HT-29 (cell line): ENCODE measurements around the gene APOC1. TPM values are rescaled to one million over a fixed set of nuclear protein-coding genes. Genes with fewer than 3 reads are reported as not detected.
"Not testable (repeated sequence)": the region's sequence is repeated elsewhere in the genome, so short reads cannot be mapped to it uniquely, and the experiment has no call there.

Experiments
- DNase-seq: peaks from one replicate; pipeline ENCODE4 v3.0.0-alpha.2; 2015; ENCODE audit warnings: low spot score
- total RNA-seq: library from RNA; depleted of rRNA; stranded (reverse); fragments of >200 nt; shearing (Covaris generic); gene quantifications from 2 replicates; pipeline ENCODE4 v1.2.3, GENCODE V29; 2014

APOC1 gene
- total RNA-seq, 1 experiment from 2014 or later = 0.28 TPM

DNA sequence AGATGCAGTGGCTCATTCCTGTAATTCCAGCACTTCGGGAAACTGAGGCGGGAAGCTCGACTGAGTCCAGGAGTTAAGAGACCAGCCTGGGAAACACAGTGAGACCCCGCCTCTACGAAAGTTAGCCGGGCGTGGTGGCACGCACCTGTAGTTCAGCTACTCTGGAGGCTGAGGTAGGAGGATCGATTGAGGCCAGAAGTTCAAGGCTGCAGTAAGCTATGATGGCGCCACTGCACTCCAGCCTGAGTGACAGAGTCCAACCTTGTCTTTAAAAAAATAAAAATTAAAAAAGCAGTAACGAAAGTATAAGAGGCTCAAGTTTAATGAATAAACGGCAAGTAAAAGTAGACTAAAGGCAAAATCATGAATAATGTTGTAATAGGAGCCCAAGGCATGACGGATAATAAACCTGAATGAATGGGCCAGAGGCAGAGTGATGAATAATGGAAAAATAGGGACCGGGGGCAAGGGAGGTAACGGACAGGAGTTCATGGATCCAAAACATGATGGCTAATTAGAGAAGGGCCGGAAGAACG lies 24.5 kb upstream of the APOC1 start:
- no peak for DNase-seq

DNA sequence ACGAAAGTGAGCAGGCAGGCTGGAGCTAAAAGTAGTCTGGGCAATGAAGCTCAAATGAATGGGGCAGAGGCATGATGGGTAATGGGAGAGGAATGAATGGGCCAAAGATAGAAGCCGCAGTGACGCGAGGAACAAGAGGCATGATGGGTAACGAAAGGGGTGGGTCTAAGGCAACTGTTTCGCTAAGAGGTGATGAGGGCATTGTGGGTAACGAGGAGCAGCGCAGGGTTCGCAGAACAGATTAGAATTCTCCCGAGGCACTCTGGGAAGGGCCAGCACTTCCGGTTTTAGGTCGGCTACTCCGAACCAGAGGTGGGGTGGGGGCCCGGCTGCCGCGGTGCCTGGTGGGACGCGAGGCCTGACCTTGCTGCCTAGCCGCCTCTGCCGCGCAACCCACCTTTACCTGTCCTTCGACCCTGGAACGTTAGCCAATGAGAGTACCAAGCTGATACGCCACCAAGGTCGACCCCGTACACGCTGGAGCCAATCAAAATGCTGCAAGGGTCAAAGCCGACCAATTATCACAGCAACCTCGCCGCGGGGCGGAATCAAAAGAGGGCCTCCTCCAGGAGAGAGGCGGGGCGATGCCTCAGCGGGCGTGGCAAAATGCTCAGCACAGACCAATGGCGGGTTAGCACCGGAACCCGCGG lies 23.9 kb upstream of the APOC1 start:
- DNase-seq = peak; percentile 100

DNA sequence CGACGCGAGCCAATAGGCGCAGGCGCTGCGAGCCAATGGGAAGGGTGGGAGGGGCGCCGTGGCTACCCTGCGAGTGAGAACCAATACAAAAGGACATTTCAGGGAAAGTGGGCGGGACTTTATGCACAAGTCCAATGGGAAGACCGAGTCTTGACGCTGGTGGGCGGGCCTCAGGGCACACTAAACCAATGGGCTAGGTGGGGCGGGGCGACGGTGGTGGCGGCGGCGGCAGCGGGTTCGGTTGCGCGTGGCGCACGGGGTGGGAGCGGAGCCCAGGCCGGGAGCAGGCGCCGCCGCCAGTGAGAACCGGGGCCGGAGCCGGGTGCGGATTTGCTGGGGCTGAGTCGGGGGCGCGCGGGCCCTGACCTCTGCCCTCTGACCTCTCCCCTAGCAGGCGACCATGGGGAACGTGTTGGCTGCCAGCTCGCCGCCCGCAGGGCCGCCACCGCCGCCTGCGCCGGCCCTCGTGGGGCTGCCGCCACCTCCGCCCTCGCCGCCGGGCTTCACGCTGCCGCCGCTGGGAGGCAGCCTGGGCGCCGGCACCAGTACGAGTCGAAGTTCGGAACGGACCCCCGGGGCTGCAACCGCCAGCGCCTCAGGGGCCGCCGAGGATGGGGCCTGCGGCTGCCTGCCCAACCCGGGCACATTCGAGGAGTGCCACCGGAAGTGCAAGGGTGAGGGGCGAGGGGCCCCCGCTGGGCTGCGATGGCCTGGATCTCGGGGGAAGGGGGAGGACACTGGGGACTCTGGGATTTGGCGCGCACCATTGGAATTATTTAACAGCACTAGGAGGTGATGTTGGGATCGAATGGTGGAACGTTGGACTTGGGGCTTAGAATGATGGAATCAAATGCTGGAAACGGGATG lies 23.2 kb upstream of the APOC1 start, which contains the start of gene TOMM40:
Gene TOMM40, plus strand, starts transcription at position 239 of the 867 bp plus-strand sequence. Its CDS starts 162 bp downstream, at position 401.
- peak; percentile 100 for DNase-seq

DNA sequence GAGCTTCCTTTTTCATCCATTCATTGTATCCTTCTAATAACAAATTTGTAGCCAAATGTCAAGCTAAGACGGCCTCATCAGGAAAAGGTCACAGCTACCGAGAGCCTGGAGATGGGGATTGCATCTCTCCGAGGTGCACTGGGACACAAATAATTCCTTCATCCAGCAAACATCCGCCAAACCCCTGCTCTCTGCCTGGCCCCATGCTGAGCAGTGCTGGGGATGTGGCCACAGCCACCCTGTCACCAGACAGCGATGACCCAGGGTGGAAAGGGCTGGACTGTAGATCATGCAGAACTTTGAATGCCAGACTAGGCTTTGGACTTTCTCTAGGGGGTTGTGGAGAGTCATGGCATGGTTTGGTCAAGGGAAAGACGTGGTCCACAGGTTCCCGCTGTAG lies 21.5 kb upstream of the APOC1 start:
- DNase-seq = no peak

DNA sequence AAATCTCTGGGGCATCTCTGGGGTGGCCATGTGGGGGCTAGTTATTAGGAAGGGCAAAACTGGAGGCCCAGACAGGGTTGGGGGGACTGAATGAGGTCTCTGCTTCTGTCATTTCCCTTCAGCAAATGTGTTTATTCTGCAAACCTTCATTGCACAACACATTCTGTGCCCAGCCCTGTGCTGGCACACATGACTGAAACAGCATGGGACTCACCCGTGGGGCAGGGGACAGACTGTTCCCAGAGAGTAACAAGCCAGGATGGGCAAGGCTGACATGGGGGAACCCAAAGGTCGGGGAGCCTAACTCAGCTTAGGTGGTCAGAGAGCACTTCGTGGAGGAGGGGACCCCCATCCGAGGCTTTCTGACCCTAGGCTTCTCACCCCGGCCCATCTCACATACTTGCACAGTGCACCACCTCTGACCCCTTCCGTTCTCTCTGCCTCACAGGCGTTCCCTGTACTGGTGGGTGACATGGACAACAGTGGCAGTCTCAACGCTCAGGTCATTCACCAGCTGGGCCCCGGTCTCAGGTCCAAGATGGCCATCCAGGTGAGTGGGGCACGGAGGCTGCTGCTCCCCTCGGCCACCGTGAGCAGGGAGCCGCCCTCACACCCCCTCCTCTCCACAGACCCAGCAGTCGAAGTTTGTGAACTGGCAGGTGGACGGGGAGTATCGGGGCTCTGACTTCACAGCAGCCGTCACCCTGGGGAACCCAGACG lies 20.9 kb upstream of the APOC1 start:
- no peak for DNase-seq

DNA sequence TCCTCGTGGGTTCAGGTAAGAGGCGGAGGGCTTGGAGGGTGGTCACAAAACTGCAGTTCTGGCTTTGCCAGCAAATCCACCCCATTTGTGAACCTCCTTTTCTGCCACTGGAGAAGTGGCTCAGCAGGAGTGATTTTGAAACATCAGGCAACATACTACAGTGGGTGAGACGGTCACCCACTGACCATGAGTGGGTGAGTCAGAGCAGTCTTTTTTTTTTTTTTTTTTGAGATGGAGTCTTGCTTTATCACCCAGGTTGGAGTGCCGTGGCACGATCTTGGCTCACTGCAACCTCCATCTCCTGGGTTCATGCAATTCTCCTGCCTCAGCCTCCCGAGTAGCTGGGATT lies 20.4 kb upstream of the APOC1 start:
- DNase-seq = no peak

DNA sequence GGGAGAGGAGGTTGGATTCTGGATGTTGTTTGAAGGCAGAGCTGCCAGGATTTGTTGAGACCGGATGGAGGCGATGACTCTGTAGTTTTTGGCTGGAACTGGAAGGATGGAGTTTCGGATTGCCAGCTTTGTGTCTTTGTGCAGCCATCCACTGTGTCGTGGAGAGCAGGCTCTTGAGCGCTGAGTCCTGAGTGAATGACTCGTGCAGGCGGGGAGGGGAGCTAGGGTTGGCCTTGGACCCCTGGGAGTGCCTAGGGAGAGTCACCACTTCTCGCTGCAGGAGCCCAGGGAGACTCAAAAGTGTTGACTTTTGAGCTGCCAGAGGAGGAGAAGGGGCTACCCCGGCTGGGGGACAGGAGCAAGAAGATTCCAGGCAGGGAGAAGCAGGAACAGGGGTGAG lies 19.5 kb upstream of the APOC1 start:
- no peak for DNase-seq

DNA sequence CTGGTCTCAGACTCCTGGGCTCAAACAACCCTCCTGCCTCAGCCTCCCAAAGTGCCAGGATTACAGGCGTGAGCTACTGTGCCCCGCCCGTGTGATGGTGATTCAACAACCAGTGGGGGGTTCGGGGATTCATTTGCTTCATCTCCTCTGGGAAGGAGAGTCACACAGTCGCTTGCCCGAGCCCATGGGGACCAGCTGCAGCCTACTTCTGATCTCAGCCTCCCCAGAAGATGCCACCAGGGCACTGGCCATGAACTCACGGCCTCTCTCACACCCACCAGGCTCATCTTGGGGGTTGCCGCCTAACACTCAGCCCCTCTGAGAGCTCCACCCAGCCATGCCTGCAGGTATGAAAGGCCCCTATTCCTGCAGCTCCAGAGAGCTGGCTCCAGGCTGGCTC lies 16.6 kb upstream of the APOC1 start:
- no peak for DNase-seq

DNA sequence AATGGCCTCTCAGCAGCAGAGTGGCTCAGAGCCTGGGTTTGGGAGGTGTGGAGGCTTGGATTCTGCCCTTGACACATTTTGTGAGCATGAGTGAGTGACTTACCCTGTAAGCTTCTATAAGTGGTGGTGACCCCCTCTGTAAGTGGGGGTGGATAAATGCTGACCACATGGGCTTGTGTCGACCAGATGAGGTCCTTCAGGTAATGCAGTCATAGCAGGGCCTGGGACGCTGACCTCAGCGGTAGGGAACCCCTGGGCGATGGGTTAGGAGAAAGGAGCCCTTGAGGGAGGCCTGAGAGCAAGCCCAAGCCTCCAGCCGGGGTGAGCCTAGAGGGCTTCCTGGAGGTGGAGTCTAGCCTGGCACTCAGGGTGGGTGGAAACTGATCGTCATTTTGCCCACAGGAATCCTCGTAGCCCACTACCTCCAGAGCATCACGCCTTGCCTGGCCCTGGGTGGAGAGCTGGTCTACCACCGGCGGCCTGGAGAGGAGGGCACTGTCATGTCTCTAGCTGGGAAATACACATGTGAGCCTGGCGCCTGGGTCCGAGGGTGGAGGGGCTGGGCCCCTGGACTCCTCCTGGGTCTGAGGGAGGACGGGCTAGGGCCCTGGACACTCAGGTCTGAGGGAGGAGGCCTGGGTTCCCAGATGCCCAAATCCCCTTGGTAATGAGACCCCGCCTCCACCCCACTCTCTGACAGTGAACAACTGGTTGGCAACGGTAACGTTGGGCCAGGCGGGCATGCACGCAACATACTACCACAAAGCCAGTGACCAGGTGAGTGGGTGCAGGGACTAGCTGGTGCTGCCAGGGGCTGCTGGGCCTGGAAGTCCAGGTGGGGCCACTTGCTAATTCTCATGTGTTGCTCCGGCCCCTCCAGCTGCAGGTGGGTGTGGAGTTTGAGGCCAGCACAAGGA lies 13.8 kb upstream of the APOC1 start:
- DNase-seq = no peak

DNA sequence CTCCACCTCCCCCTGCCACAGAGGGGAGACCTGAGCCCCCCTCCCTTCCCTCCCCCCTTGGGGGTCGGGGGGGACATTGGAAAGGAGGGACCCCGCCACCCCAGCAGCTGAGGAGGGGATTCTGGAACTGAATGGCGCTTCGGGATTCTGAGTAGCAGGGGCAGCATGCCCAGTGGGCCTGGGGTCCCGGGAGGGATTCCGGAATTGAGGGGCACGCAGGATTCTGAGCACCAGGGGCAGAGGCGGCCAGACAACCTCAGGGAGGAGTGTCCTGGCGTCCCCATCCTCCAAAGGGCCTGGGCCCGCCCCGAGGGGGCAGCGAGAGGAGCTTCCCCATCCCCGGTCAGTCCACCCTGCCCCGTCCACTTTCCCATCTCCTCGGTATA lies 11.2 kb upstream of the APOC1 start:
- DNase-seq = no peak

DNA sequence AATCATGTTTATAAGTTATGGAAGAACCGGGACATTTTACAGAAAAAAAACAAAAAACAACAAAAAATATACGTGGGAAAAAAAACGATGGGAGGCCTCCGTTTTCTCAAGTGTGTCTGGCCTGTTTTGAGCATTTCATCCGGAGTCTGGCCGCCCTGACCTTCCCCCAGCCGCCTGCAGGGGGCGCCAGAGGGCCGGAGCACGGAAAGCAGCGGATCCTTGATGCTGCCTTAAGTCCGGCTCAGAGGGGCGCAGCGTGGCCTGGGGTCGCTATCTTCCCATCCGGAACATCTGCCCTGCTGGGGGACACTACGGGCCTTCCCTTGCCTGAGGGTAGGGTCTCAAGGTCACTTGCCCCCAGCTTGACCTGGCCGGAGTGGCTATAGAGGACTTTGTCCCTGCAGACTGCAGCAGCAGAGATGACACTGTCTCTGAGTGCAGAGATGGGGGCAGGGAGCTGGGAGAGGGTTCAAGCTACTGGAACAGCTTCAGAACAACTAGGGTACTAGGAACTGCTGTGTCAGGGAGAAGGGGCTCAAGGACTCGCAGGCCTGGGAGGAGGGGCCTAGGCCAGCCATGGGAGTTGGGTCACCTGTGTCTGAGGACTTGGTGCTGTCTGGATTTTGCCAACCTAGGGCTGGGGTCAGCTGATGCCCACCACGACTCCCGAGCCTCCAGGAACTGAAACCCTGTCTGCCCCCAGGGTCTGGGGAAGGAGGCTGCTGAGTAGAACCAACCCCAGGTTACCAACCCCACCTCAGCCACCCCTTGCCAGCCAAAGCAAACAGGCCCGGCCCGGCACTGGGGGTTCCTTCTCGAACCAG lies 10.6 kb upstream of the APOC1 start:
- peak; percentile 75 for DNase-seq

DNA sequence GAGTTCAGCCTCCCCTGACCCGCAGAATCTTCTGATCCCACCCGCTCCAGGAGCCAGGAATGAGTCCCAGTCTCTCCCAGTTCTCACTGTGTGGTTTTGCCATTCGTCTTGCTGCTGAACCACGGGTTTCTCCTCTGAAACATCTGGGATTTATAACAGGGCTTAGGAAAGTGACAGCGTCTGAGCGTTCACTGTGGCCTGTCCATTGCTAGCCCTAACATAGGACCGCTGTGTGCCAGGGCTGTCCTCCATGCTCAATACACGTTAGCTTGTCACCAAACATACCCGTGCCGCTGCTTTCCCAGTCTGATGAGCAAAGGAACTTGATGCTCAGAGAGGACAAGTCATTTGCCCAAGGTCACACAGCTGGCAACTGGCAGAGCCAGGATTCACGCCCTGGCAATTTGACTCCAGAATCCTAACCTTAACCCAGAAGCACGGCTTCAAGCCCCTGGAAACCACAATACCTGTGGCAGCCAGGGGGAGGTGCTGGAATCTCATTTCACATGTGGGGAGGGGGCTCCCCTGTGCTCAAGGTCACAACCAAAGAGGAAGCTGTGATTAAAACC lies 9.9 kb upstream of the APOC1 start:
- peak; percentile 32 for DNase-seq

DNA sequence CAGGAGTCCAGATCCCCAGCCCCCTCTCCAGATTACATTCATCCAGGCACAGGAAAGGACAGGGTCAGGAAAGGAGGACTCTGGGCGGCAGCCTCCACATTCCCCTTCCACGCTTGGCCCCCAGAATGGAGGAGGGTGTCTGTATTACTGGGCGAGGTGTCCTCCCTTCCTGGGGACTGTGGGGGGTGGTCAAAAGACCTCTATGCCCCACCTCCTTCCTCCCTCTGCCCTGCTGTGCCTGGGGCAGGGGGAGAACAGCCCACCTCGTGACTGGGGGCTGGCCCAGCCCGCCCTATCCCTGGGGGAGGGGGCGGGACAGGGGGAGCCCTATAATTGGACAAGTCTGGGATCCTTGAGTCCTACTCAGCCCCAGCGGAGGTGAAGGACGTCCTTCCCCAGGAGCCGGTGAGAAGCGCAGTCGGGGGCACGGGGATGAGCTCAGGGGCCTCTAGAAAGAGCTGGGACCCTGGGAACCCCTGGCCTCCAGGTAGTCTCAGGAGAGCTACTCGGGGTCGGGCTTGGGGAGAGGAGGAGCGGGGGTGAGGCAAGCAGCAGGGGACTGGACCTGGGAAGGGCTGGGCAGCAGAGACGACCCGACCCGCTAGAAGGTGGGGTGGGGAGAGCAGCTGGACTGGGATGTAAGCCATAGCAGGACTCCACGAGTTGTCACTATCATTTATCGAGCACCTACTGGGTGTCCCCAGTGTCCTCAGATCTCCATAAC lies 8.8 kb upstream of the APOC1 start, which contains the start of gene APOE:
Gene APOE, plus strand, starts transcription at position 360 of the 724 bp plus-strand sequence. CDS start 829 bp downstream, outside the sequence.
- DNase-seq = no peak

DNA sequence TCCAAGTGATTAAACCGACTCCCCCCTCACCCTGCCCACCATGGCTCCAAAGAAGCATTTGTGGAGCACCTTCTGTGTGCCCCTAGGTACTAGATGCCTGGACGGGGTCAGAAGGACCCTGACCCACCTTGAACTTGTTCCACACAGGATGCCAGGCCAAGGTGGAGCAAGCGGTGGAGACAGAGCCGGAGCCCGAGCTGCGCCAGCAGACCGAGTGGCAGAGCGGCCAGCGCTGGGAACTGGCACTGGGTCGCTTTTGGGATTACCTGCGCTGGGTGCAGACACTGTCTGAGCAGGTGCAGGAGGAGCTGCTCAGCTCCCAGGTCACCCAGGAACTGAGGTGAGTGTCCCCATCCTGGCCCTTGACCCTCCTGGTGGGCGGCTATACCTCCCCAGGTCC lies 6.8 kb upstream of the APOC1 start:
- DNase-seq = no peak

DNA sequence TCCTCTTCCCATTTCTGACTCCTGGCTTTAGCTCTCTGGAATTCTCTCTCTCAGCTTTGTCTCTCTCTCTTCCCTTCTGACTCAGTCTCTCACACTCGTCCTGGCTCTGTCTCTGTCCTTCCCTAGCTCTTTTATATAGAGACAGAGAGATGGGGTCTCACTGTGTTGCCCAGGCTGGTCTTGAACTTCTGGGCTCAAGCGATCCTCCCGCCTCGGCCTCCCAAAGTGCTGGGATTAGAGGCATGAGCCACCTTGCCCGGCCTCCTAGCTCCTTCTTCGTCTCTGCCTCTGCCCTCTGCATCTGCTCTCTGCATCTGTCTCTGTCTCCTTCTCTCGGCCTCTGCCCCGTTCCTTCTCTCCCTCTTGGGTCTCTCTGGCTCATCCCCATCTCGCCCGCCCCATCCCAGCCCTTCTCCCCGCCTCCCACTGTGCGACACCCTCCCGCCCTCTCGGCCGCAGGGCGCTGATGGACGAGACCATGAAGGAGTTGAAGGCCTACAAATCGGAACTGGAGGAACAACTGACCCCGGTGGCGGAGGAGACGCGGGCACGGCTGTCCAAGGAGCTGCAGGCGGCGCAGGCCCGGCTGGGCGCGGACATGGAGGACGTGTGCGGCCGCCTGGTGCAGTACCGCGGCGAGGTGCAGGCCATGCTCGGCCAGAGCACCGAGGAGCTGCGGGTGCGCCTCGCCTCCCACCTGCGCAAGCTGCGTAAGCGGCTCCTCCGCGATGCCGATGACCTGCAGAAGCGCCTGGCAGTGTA lies 6.2 kb upstream of the APOC1 start:
- DNase-seq = no peak

DNA sequence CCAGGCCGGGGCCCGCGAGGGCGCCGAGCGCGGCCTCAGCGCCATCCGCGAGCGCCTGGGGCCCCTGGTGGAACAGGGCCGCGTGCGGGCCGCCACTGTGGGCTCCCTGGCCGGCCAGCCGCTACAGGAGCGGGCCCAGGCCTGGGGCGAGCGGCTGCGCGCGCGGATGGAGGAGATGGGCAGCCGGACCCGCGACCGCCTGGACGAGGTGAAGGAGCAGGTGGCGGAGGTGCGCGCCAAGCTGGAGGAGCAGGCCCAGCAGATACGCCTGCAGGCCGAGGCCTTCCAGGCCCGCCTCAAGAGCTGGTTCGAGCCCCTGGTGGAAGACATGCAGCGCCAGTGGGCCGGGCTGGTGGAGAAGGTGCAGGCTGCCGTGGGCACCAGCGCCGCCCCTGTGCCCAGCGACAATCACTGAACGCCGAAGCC lies 5.6 kb upstream of the APOC1 start:
- DNase-seq = no peak

DNA sequence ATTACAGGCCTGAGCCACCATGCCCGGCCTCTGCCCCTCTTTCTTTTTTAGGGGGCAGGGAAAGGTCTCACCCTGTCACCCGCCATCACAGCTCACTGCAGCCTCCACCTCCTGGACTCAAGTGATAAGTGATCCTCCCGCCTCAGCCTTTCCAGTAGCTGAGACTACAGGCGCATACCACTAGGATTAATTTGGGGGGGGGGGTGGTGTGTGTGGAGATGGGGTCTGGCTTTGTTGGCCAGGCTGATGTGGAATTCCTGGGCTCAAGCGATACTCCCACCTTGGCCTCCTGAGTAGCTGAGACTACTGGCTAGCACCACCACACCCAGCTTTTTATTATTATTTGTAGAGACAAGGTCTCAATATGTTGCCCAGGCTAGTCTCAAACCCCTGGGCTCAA lies 4.6 kb upstream of the APOC1 start:
- DNase-seq = no peak

DNA sequence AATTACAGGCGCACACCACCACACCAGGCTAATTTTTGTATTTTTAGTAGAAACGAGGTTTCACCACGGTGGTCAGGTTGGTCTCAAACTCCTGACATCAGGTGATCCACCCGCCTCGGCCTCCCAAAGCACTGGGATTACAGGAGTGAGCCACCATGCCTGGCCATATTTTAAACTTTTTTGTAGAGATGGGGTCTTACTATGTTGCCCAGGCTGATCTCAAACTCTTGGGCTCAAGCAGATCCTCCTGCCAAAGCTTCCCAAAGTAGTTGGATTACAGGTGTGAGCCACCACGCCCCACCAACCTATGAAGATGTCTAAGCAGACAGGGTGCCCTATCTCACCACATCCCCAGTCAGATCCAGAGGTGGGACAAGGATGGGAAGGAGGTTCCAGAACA lies 2.5 kb upstream of the APOC1 start:
- not testable (repeated sequence) for DNase-seq
